Esophagus squamous epithelium (tissue), 4 donors: ENCODE measurements around the gene ITGA8.

Source experiments
- CTCF ChIP-seq, 6 experiments: fragments of 450-650 bp in 4 of 6; fragments of 200-600 bp in 2 of 6; sonication (generic) in 2 of 6; IDR thresholded peaks; one replicate each; pipeline ENCODE4 v1.5.1; 2016 to 2019; ENCODE audit warnings: antibody characterized with exemption in 6 of 6, mild to moderate bottlenecking in 4 of 6, moderate library complexity in 4 of 6
- POLR2A ChIP-seq, 4 donors: fragments of 450-650 bp; IDR thresholded peaks; one replicate each; pipeline ENCODE4 v1.6.1; 2017; ENCODE audit warnings: antibody characterized with exemption in 4 of 4, mild to moderate bottlenecking in 4 of 4, moderate library complexity in 3 of 4

GRCh38 chr10:15472431-15473395 is 247.0 kb downstream of the ITGA8 start:
- TF ChIP-seq POLR2A (IDR thresholded peaks at IDR 0.05) (no peak), CTCF (IDR thresholded peaks at IDR 0.05) (no peak)
